Stomach smooth muscle (tissue), 2 donors: ENCODE measurements around the gene TMEM272.

ENCODE experiments used
- H3K27ac ChIP-seq: one replicate; pipeline ENCODE4 v1.7.0; 2013; ENCODE audit warnings: mild to moderate bottlenecking, low read length, inconsistent platforms
- H3K27me3 ChIP-seq, 2 donors: one replicate each; pipeline ENCODE4 v1.7.0; 2013; ENCODE audit warnings: low read length in 2 of 2; ENCODE audit not compliant: insufficient read depth in 2 of 2, control insufficient read depth in 1 of 2
- H3K36me3 ChIP-seq, 2 donors: one replicate each; pipeline ENCODE4 v1.7.0; 2013; ENCODE audit warnings: low read length in 2 of 2; ENCODE audit not compliant: control insufficient read depth in 2 of 2, insufficient read depth in 2 of 2
- H3K4me1 ChIP-seq: one replicate; pipeline ENCODE4 v1.7.0; 2013; ENCODE audit warnings: low read length; ENCODE audit not compliant: control insufficient read depth, insufficient read depth
- H3K4me3 ChIP-seq, 2 donors: one replicate each; pipeline ENCODE4 v1.7.0; 2013; ENCODE audit warnings: low read length in 2 of 2
- H3K9ac ChIP-seq, 2 donors: one replicate each; pipeline ENCODE4 v1.7.0; 2013; ENCODE audit warnings: low read length in 2 of 2, mild to moderate bottlenecking in 1 of 2
- H3K9me3 ChIP-seq, 2 donors: one replicate each; pipeline ENCODE4 v1.7.0; 2013; ENCODE audit warnings: low read length in 2 of 2; ENCODE audit not compliant: control insufficient read depth in 2 of 2
- donor health status: healthy.
- donor health status: Pancreatic carcinoma.

Gene TMEM272

DNA sequence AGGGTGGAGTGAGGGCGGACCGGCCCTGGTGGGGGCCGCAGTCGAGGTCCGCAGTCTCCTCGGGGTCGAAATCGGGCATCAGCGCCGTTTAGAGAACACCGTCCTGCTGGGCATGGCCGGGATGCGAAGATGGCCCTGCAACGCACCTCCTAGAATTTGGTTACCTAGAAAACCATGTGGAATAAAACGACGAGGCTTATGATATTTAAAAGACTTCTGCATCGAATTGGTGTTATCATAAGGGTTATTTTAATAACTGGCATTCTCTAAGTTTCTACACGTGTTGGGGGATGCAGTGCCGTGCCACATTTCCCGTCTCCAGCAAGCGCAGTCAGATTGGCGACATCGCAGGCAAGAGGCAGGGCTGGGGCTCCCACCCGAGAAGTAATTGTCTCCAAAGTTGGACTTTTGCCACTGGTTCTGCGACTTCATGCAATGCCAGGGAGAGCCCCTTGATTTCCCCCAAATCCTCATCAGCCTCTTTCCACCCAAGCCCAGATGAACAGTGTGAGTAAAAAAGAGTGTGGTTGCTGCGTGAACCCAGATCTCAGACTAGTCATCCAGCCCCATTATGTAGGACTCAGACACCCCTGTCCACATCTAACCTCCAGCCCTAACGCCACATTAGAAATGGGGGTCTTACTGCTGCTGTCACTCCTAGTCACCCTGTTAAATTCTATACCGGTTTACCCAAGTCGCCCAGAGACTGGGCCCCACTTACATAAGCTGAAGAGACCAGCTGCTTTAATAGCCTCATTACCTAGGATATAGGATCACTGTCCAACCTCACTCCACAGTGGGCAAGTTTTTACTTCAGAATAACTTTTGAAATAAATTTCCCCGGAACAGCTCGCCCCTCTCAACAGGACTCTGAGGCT is 40.4 kb downstream of the TMEM272 start:
- peak overlapping the region; percentile 92 to 97 for H3K9ac ChIP-seq
- peaks cover 52% of the 10 kb centered on the region for H3K4me1 ChIP-seq
- peak overlapping the region; percentile 97 for H3K27ac ChIP-seq
- no peaks in the 10 kb centered on the region for H3K9me3 ChIP-seq
- H3K27me3 ChIP-seq = no peaks in the 10 kb centered on the region
- no peaks in the 10 kb centered on the region for H3K36me3 ChIP-seq
- H3K4me3 ChIP-seq = peak overlapping the region; percentile 73 to 87

GRCh38 chr13:51803422-51804294 is 41.3 kb downstream of the TMEM272 start, which contains the start of gene DHRS12:
DHRS12 (minus strand) TSS chr13:51804163; CDS start chr13:51799659, 4,504 bp downstream.
- Histone ChIP-seq H3K9ac (peak within 1 kb of the TSS; percentile 92 to 97), H3K4me1 (peaks cover 52% of the 10 kb centered on the region), H3K9me3 (no peaks in the 10 kb centered on the region), H3K27me3 (no peaks in the 10 kb centered on the region), H3K4me3 (peak within 1 kb of the TSS; percentile 73 to 87), H3K36me3 (peaks cover 0 to 3% of the 10 kb centered on the region in 2 donors), H3K27ac (peak within 1 kb of the TSS; percentile 97)

- no peaks in the 10 kb centered on the region for H3K9me3 ChIP-seq
- no peaks in the 10 kb centered on the region for H3K27me3 ChIP-seq
- H3K36me3 ChIP-seq = peaks cover 0 to 8% of the 10 kb centered on the region in 2 donors
- peaks cover 52% of the 10 kb centered on the region for H3K4me1 ChIP-seq
- H3K9ac ChIP-seq = peak overlapping the region; percentile 92 to 97
- peak overlapping the region; percentile 97 for H3K27ac ChIP-seq
- H3K4me3 ChIP-seq = peak overlapping the region; percentile 73 to 87
Observed at GRCh38 chr13:51802631-51803418, 42.2 kb downstream of the TMEM272 start.

- Histone ChIP-seq H3K4me1 (peaks cover 52% of the 10 kb centered on the region), H3K4me3 (peak overlapping the region in 1 of 2 donors; percentile 47)
Observed at GRCh38 chr13:51801631-51802099, 43.3 kb downstream of the TMEM272 start.

GRCh38 chr13:51800486-51800885 is 44.5 kb downstream of the TMEM272 start:
- H3K9me3 ChIP-seq = no peaks in the 10 kb centered on the region
- H3K27ac ChIP-seq = peak overlapping the region; percentile 97
- no peaks in the 10 kb centered on the region for H3K27me3 ChIP-seq
- H3K9ac ChIP-seq = peak overlapping the region in 1 of 2 donors; percentile 47
- H3K4me1 ChIP-seq = peaks cover 50% of the 10 kb centered on the region
- peaks cover 10 to 18% of the 10 kb centered on the region in 2 donors for H3K36me3 ChIP-seq
- peak overlapping the region in 1 of 2 donors; percentile 40 for H3K4me3 ChIP-seq

More at GRCh38 chr13:51801631-51802099, 43.3 kb downstream of the TMEM272 start:
- peaks cover 6 to 16% of the 10 kb centered on the region in 2 donors for H3K36me3 ChIP-seq
- H3K9me3 ChIP-seq = no peaks in the 10 kb centered on the region
- H3K27me3 ChIP-seq = no peaks in the 10 kb centered on the region
- peak overlapping the region; percentile 97 for H3K27ac ChIP-seq
- peak overlapping the region; percentile 7 to 42 for H3K9ac ChIP-seq

GRCh38 chr13:51799261-51799660 is 45.7 kb downstream of the TMEM272 start:
- no peaks in the 10 kb centered on the region for H3K9me3 ChIP-seq
- no peak overlapping the region for H3K27ac ChIP-seq
- no peak overlapping the region for H3K4me3 ChIP-seq
- H3K36me3 ChIP-seq = peaks cover 10 to 18% of the 10 kb centered on the region in 2 donors
- no peaks in the 10 kb centered on the region for H3K27me3 ChIP-seq
- H3K9ac ChIP-seq = no peak overlapping the region
- peaks cover 38% of the 10 kb centered on the region for H3K4me1 ChIP-seq

GRCh38 chr13:51797664-51798488 is 47.1 kb downstream of the TMEM272 start:
- Histone ChIP-seq H3K36me3 (peaks cover 10 to 22% of the 10 kb centered on the region in 2 donors), H3K27me3 (no peaks in the 10 kb centered on the region), H3K4me3 (no peak overlapping the region), H3K9me3 (no peaks in the 10 kb centered on the region), H3K4me1 (peaks cover 34% of the 10 kb centered on the region), H3K9ac (no peak overlapping the region), H3K27ac (no peak overlapping the region)

DNA sequence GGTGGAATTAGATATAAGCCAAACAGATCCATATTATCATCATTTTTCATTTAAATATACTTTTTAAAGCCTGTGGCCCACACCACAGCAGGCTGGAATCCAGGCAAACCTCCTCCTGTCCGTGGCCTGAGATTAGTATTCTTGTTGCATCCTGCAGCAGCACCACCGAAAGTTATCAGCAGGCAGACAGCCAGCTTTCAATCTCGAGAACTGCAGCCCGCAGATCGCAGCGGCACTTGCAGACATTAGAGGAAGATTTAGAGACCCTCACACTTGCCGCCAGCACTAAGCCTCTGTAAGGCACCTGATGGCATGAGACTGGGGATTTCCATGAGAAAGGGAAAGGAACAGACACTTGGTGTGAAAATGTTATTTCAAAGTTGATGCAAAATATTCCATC is 48.4 kb downstream of the TMEM272 start:
- no peak overlapping the region for H3K4me3 ChIP-seq
- no peaks in the 10 kb centered on the region for H3K9me3 ChIP-seq
- no peak overlapping the region for H3K9ac ChIP-seq
- H3K27me3 ChIP-seq = no peaks in the 10 kb centered on the region
- no peak overlapping the region for H3K27ac ChIP-seq
- peaks cover 21% of the 10 kb centered on the region for H3K4me1 ChIP-seq
- H3K36me3 ChIP-seq = peaks cover 10 to 22% of the 10 kb centered on the region in 2 donors

- no peaks in the 10 kb centered on the region for H3K9me3 ChIP-seq
- peaks cover 11% of the 10 kb centered on the region for H3K4me1 ChIP-seq
- H3K4me3 ChIP-seq = no peak overlapping the region
- H3K27ac ChIP-seq = no peak overlapping the region
- H3K9ac ChIP-seq = no peak overlapping the region
- peaks cover 10 to 22% of the 10 kb centered on the region in 2 donors for H3K36me3 ChIP-seq
- no peaks in the 10 kb centered on the region for H3K27me3 ChIP-seq
Observed at GRCh38 chr13:51795419-51795818, 49.6 kb downstream of the TMEM272 start.
